ENCODE measurements around the gene CMTM1.
A peak's percentile ranks its signal among the peaks of the same experiment; 100 is the strongest.
"Not testable (repeated sequence)": the region's sequence is repeated elsewhere in the genome, so short reads cannot be mapped to it uniquely, and the experiment has no call there.

CMTM1 gene

DNA sequence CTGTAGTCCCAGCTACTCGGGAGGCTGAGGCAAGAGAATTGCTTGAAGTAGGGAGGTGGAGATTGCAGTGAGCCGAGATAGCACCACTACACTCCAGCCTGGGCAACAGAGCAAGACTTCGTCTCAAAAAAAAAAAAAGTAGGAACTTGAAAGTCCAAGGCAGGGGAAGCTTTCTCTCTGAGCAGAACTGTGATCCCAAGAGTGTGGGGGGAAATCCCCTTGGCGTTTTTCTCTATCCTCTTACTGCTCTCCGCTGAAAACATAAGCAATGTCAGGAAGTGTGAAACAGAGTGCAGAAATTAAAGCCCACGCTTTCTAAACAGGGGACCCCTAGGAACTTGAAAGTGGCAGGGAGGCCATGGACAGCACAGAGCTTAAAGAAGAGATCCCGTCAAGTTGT is 28.5 kb downstream of the CMTM1 start:
- no peak for DNase-seq

DNA sequence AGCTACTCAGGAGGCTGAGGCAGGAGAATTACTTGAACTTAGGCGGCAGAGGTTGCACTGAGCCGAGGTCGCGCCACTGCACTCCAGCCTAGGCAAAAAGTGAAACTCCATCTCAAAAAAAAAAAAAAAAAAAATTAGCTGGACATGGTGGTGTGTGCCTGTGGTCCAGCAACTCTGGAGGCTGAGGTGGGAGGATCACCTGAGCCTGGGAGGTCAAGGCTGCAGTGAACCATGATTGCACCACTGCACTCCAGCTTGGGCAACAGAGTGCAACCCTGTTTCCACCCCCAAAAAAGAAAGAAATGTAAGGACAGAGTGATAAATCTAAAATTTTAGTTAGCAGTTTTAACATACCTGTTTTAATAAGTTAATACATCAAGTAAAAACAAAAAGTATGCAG is 30.3 kb downstream of the CMTM1 start:
- not testable (repeated sequence) for DNase-seq

DNA sequence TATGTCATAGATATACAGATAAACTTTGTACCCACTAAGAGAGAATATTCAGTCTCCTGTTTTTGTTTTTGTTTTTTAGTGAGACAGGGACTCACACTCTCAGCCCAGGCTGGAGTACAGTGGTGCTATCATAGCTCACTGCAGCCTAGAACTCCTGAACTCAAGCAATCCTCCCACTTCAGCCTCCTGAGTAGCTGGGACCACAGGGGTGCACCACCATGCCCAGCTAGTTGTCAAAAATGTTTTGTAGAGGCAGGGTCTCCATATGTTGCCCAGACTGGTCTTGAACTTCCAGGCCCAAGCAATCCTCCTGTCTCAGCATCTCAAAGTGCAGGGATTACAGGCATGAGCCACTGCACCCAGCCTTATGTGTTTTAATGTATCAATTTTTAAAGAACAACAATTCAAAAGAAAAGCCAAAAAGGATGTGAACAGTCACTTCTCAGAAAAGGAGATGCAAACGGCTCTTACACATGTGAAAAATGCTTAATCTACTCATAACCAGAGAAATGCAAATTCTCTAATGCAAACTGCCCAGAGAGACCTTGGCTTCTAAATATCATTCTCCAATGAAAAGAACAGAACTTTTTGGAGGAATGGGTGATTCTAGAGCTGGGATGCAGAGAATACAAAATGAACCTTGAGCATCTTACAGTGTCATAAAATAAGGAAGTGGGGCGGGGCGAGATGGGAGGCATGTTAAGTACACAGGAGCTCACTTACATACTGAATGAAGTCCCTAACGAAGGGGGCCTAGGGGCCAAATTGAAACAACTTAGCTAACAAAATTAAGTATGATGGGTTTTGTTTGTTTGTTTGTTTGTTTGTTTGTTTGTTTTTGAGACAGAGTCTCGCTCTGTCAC is 31.0 kb downstream of the CMTM1 start:
- DNase-seq, result no peak

DNA sequence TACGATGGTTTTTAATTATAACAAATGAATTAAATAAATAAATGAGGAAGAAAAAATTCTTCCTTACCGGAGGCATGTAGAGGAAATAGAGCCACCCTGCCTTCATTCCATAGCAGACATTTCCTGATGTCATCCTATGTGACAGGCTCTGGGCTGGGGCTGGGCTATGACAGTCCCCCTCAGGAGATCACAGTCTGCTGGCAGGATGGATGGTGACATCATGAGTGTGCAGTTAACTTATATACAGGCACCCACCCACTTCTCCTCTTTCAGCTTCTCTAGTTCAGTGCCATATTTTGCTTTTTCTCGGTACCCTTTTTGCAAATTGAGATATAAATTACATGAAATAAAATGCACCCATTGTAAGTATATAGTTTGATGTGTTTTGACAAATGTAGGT is 31.9 kb downstream of the CMTM1 start:
- DNase-seq, result no peak

DNA sequence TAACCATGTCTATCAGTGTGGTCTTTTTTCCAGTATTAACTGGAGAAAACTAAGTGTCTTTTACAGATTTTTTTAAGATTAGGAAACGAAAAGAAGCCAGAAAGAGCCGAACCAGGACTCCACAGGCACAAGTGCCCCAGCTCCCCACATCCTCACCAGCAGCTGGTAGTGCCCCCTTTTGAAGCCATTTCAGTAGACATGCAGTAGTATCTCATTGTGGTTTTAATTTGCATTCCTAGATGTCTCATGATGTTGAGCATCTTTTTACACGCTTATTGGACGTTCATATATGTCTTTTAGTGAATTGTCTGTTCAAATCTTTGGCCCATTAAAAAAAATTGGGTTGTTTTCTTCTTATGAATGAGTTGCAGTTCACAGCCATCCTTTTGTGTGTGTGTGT is 33.5 kb downstream of the CMTM1 start:
- DNase-seq, result no peak

DNA sequence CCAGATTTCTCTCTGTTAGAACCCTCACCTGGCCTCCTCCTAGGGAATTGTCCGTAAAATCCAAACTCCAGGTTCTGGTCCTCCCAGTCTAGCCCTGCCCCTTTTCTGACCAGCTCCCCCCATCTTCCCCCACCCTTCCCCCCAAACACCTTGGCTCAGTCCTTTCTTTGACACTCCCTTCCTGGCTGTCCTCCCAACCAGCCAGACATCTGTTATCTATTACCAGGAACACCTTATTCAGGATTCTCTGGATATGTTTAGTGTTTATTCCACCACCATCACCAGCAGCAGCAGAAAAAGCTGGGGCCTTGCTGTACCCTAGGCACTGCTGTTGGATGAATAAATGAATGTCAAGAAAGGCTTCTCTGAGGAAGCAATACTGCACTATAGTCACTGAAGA is 34.2 kb downstream of the CMTM1 start:
- no peak for DNase-seq

DNA sequence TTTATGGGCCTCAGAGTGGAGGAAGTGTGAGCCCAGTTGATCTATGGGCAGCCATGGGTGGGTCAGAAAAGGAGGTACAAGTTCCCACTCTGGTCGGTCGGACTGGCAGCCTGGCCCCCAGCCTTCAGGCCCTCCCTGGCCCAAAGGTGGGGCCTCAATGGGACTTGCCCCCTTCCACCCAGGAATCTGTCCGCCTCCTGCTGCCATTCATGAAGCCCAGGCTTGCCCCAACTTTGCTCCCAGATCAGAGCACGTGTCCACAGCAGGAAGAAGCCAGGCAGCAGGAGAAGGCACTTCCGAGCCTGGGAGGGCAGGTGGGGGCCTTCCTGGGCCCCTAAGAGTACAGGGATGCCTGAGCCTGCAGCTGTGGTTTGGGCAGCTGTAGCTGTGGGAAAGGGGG is 35.2 kb downstream of the CMTM1 start:
- no peak for DNase-seq

DNA sequence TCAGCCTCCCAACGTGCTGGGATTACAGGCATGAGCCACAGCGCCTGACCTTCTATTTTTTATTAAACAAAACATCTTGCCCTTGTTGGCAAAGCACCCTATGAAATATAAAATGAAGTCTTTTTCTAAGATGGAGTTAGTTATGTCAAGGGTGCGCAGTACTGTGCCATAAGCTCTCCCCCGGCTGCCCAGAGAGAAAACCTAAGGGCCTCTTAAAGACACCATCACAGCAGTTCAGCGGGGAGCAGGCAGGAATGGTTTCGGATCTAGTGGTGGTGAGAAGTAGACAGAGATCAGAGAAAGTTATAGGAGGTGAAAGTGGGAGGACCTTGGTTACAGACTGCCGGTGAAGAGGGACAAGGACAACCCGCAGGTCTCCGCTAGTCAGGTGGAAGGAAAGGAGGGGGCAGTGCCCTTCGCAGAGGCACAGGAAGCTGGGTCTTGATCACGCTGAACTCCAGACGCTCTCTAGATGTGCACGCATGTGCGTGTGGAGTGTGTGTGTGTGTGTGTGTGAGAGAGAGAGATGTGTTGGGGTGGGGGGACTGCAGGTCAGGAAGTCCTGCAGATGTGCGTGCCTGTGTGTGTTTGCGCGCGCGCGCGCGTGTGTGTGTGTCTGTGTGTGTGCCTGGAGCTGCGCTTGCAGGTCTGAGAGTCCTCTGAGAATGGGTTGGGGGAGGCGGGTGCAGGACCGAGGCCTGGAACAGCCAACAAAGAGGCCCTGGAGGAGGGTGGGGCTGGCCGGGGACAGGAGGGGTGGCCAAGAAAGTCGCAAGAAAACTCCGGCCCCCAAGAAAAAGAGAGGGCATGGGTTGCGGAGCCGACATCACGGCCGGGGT is 37.5 kb downstream of the CMTM1 start:
- DNase-seq, result peak; percentile 67

DNA sequence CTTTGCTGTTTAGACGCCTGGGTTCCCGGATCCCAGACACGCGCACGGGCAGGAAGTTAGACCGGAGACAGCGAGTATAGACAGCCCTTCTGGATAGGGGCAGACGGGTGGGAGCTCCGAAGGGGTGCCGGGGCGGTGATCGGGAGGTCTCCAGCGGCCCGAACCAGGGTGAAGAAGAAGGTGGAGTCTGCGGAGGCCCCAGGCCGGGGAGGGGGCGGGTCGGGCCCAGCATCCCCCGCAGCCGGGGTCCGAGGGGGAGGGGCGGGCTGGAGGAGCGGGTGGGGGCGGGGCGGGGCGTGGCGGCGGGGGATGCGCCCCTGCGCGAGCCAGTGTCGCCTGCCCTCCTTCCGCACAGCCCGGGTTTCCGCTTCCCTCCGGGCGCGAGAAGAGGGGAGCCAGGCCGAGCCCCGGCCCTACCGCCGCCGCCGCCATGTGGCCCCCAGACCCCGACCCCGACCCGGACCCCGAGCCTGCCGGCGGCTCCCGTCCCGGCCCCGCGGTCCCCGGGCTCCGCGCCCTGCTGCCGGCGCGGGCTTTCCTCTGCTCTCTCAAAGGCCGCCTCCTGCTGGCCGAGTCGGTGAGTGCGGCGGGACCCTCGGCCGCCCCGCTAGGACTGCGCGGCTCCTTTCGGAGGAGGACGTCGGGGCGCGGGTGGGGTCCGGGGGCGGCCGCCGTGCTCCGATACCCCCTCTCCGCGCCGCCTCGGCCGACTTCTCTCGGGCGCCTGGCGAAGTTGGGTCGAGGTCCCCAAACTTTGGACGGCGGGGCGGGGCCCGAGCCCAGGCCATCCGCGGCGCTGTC is 38.3 kb downstream of the CMTM1 start, which contains the start of gene CMTM3:
Gene CMTM3 (plus strand): TSS at position 329 of the 801 bp plus-strand sequence. CDS start 102 bp downstream, at position 431.
- DNase-seq, result peak; percentile 85

DNA sequence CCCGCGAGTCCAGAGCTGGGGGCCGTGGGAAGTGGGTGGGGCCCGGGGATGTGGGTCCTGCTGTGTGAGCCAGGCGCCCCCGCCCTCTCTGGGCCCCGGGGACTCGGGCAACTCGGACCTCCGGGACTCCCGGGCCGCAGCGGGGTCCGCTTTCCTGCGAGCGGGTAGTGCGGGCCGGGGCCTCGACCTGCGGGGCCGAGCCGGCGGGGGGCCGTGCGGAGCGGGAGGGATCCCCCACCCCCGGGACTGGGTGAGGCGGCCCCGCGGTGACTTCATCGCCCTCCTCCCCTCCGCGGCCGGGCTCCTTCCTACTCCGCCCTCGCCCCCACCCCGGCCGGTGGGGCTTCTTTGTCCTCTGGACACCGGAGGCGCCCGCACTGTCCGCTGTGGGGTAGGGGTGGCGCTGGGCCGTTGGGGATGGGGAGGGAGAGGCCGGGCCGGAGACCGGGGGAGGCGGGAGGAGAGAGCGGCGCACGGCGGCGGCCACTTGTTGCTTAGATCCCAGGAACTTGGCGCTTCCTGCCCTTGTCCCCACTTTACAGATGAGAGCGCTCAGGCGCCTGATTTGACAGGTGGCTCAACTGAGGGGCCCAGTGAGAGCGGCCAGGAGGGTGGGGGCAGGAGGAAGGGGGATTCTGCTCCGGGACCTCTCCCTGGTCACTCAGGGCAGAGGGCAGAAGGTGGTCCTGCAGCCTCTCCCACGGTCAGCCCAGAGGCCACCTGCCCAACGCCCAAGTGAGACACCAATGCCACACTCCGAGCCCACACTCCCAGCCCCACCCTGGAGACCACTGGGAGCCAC is 39.1 kb downstream of the CMTM1 start:
- DNase-seq, result no peak

DNA sequence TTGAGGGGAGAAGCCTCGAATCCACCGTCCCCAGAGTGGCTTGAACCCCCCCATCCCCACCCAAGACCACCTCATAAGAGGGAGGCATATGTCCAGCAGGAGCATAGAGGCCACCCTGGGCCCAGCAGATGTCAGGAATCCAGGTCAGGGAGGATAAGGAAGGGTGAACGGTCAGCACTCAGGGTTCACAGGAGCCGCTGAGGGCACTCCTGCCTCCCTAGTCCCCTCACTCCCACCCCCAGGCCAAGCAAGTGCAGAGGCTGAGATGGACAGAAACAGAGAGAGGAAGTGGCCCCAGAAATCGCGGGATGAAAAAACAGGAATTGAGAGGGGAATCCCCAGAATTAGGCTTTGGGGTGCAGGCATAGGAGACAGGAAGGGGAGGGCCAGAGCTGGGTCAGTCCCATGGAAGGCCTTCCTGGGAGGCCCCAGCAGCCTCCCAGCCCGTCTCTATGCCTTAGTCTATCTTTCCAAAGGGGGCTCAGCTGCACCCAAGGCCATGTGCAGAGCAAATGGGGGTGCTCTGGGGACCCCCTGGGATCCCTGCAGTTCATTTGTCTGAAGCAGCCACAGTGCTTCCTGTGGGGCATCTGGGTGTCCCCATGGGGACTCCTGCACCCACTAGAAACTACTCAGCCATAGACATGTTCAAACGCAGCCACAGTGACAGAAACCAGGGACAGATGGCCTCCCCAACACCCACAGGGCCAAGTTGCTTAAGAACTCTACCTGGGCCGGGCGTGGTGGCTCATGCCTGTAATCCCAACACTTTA is 39.9 kb downstream of the CMTM1 start:
- no peak for DNase-seq

DNA sequence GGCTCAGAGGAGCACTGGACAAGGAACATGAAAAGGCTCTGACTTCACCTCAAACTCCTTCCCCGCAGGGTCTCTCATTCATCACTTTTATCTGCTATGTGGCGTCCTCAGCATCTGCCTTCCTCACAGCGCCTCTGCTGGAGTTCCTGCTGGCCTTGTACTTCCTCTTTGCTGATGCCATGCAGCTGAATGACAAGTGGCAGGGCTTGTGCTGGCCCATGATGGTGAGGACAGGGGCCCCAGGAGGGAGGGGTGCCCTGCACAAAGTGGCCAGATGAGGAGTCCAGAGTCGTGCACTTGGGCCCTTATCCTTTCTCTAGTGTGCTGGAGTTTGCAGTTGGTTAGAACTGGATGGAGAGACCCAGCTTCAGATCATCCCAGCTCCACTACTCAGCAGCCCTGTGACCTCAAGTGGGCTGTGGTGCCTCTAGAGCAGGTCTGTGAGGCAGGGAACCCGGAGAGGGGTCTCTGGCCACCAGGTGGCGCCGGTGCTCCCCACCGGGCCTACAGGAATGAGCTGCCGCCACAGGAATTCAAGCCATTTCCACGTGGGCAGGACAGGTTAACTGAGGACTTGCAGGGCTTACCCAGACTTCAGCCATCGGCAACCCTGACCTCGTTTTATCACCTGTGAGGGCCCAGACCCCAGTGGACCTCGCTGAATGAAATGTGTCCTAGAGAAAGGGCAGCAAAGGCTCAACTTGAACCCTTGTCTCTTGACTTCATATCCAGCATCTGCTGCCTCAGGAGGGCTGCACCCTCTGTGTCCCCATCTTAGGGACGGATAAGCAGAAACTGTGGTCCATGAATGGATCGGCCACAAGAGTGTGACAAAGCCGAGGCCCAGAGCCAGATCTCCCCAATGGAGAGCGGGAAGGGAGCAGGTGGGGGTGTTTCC is 42.3 kb downstream of the CMTM1 start:
- peak; percentile 84 for DNase-seq

DNA sequence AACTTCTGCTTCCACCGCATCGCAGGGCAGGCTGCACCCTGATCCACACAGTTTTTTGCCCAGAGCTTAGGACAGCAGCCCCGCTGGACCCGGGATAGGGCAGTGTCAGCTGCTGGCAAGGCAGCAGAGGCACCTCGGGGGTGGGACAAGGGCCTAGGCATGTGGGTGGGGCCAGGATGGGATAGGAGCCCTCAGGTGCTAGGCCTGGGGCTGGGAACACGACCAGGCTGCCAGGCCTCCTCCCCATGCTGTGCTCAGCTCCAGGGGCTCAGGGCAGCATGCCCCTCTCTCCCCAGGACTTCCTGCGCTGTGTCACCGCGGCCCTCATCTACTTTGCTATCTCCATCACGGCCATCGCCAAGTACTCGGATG is 42.9 kb downstream of the CMTM1 start:
- DNase-seq, result no peak

DNA sequence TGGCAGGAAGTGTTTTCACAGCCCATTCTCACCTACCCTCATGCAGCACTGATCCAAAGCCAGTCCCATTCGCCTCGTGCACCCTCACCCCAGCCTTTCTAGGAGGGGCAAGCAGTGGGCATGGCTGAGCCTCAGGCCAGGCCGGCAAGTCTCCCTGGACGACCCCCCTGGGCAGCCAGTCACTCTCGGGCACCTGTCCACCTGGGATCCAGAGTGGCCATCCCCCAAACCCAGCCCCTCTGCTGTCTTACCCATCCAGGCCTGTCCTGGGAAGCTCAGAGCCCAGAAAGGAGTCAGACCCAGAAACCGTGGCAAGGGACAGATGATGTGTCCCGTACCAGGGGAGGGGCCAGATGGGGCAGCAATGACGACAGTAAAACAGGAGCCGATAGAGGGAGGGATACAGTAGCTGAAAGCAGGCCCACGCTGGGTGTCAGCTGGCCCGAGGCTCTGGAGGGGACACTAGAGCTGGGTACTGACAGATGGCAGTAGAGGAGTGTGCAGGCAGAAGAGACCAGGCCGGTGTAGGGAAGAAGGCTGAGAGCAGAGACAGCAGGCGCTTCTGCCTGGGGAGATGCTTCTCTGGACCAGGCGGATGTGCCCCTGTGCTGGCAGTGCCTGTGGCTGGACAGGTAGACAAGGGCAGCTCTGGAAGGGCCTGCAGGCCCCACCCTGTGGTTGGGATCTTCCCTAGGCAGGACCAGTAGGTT is 44.0 kb downstream of the CMTM1 start:
- no peak for DNase-seq

DNA sequence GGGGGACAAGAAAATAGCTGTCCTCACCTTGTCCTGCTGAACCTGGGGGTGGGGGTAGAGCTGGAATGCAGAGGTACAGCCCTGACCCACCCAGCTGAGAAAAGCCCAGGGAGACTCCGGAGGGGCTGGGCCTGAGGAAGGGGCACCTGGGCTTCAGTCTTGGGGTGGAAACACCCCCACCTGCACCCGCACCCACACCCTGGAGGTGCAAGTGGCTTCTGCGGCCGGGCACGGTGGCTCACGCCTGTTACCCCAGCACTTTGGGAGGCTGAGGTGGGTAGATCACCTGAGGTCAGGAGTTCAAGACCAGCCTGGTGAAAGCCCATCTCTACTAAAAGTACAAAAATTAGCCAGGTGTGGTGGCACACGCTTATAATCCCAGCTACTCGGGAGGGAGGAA is 45.7 kb downstream of the CMTM1 start:
- DNase-seq, result not testable (repeated sequence)

DNA sequence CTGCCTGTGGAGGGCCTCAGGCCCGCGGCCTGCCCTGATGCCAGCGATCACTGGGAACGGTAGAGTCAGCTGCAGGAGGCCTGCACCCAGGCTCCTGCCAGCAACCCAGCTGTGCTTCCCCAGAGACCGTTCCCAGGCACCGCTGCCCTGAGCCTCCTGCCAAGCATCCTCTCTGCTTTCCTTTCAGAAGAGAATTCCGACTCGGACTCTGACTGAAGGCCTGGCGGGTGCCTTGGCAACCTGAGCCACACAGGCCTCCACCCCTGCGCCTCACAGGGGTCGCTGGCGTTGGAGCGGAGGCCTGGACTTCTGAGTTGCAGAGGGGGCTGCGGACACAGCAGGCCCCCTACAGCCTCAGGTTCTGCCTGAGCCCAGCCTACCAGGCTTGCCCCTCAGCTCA is 46.2 kb downstream of the CMTM1 start:
- DNase-seq, result no peak

DNA sequence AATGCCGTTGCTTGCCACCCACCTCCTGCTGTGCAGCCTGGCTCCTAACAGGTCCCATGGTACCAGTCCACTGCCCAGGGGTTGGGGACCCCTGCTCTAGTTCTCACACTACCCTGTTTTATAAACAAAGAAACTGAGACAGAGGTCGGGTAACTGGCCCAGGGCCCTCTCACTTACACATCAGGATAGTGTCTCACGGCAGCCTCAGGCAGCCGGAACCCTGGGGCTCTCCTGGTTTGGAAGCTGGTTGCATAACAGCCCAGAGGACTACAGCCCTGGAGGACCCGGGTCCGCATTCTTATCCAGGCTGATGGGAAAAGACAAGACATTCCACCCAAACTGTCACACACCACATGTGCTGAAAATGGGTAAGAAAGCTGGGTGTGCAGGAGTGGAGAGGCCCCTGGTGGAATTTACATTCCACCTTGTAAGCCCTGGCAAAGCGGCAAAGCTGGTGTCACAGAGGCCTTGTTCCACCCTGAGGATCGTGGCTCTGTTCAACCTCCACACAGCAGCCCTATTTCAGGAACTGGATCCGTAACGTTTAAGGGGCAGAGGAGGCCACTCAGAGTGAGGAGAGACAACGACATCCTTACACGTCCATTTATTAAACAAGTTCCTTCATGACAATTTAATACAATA is 48.0 kb downstream of the CMTM1 start:
- no peak for DNase-seq

DNA sequence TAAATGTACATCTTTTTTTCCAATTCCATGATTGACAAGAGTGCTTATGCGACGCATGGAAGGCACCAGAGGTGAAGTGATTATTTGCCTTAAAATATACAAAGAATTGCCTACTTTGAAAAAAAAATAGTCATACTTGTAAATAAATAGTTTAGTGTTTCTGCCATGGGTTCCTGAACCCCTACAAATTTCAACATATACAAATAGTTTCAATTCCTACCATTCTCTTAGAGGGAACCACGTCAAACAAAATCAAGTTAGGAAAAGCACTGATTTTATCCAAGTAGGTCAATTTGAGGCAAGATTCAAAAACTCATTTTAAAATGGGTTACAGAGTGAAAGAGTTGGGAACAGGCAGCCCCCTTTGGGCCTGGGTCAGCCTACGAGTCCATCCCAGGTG is 49.9 kb downstream of the CMTM1 start:
- DNase-seq, result no peak

DNA sequence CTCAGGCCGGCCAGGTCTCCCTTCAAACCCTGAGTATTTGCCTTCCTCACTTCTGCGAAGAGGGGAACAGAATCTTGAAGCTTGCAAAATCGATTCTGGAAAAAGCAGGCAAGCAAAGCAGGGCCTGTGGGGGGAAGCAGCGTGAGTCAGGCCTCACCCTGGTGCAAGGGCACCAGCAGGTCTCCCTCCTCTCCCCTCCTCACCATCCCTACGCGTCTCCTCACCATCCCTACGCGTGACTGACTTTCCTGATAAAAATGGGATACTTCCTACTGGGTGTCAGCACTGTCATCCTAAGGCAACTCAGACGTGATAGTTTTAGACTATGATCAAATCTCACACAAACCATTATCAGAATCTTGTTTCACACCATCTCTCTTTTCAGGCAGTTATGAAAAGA is 50.4 kb downstream of the CMTM1 start:
- DNase-seq, result no peak
